GM12891 (cell line): ENCODE data around the gene SMAD3.

Experiments used
- POLR2AphosphoS5 ChIP-seq: IDR thresholded peaks from 2 replicates; pipeline ENCODE4 v1.6.1; 2011; ENCODE audit warnings: low read depth, low read length, control low read depth
- TAF1 ChIP-seq: IDR thresholded peaks from 2 replicates; pipeline ENCODE4 v1.6.1; 2011; ENCODE audit warnings: low read depth, low read length, control low read depth

DNA sequence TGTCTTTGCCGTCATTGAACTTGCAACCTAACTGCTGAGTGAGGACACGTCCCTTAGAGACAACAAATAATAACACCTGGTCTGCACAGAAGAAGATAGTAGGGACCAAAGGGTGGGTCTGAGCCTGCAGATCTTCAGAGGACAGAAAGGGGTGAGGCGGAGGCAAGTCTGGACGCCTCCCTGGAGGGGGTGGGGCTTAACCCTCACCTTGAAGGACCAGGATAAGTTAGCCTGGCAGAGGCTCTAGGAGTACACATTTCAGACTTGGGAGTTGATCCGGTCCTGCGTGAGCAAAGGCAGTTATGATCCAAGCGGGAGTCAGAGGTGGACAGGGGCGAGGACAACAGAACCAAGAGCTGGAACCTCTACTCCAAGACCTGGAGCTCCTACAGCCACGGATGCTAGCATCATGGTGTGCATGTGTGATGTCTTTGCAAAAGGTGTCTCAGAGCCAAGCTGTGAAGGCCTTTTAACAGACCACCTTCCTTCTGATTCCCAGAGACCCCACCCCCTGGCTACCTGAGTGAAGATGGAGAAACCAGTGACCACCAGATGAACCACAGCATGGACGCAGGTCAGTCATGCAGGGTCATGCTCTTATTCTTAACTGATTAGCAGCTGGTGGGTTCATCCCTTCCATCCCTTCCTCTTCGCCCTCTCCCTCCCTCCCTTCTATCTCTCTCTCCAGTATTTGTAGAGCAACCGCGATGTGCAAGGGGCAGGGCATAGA, 101.0 kb downstream of the SMAD3 start:
- TF ChIP-seq POLR2AphosphoS5 (no peak), TAF1 (no peak)
